GM21447 (cell line): ENCODE measurements around the gene SERGEF.

ENCODE experiments used
- ATAC-seq: cut with Tn5 transposase; IDR thresholded peaks from one replicate; pipeline ENCODE4 v1.9.1; 2021; ENCODE audit not compliant: unreplicated experiment

Gene SERGEF

GRCh38 chr11:17740649-17741235, 272.1 kb downstream of the SERGEF start:
- ATAC-seq, result no peak

GRCh38 chr11:17739945-17740338, 272.9 kb downstream of the SERGEF start:
- ATAC-seq, result no peak

DNA sequence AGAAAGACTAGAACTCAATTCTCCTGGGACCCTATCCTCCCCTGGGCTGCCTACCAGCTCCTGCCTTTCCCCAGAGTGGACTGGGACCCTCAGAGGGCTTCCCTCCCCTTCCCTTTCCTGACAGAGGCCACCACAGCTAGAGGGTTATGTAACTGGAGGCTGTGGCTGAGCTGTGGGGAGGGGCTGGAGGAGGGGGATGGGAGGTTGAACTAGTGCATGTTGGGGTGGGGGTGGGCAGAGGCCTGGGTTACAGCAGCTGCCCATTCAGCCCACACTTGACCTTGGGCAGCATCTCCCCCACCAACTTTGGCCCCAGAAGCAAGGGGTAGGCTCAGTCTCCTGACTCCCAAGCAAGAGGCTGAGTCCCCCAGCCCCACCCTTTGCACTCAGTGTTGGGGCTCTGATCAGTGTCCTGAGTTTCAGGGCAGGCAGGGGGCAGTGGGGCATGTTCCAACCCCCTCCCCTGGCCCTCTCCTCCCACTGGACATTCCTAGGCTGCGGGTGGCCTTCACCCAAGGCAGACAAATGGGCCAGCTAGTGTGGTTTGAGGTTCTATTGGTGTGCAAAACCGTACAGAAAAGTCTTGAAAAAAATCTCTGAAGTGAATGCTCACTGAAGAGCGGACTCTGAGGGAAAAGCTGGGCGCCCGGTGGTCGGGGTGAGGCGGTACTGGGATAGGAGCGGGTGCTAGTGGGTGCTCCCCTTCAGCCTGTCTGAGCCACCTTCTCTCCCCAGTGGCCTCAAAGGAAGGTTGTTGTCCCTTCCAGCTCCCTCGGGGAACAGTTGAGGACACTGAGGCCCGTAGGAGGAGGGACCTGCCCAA, 274.5 kb downstream of the SERGEF start:
- ATAC-seq, result no peak
